SK-N-MC (cell line): ENCODE measurements around the gene VPS41.

Source experiments
- DNase-seq: peaks from one replicate; pipeline ENCODE4 v3.0.0-alpha.2; 2011; ENCODE audit warnings: low read depth, low spot score
- H3K27ac ChIP-seq: fragments of 200-600 bp; sonication (generic); 2 replicates; pipeline ENCODE4 v1.5.1; 2016; ENCODE audit warnings: mixed run types
- H3K36me3 ChIP-seq: fragments of 200-600 bp; sonication (generic); 2 replicates; pipeline ENCODE4 v1.6.1; 2017; ENCODE audit warnings: antibody characterized with exemption, low read length, mixed read lengths; ENCODE audit not compliant: insufficient read depth
- H3K4me3 ChIP-seq: fragments of 200-600 bp; sonication (generic); 2 replicates; pipeline ENCODE4 v1.5.1; 2016
- H3K9ac ChIP-seq: fragments of 200-600 bp; sonication (generic); 2 replicates; pipeline ENCODE4 v1.8.0; 2017; ENCODE audit warnings: mixed run types, mixed read lengths; ENCODE audit not compliant: insufficient read length
- H3K9me3 ChIP-seq: fragments of 200-600 bp; sonication (generic); 2 replicates; pipeline ENCODE4 v1.6.1; 2017; ENCODE audit warnings: low read depth, mild to moderate bottlenecking, antibody characterized with exemption, low read length, moderate library complexity, mixed read lengths
- EZH2 ChIP-seq: fragments of 200-600 bp; sonication (generic); IDR thresholded peaks from one replicate; pipeline ENCODE4 v1.6.1; 2017; ENCODE audit warnings: antibody characterized with exemption
- FOXP2 ChIP-seq: optimal IDR thresholded peaks from 2 replicates; pipeline ENCODE3; 2011; ENCODE audit warnings: mild to moderate bottlenecking, moderate library complexity; ENCODE audit not compliant: insufficient read depth; ENCODE audit errors: extremely low read length, control extremely low read depth
- POLR2AphosphoS5 ChIP-seq: IDR thresholded peaks from 2 replicates; pipeline ENCODE4 v1.6.1; 2012; ENCODE audit warnings: mild to moderate bottlenecking, low read depth, low read length, borderline replicate concordance

Gene VPS41

GRCh38 chr7:38677981-38678697, 230.9 kb downstream of the VPS41 start:
- DNase-seq: no peak
- Histone ChIP-seq H3K27ac (no peak overlapping the region), H3K9me3 (no peaks in the 10 kb centered on the region), H3K9ac (no peak overlapping the region), H3K36me3 (no peaks in the 10 kb centered on the region), H3K4me3 (no peak overlapping the region)
- TF ChIP-seq POLR2AphosphoS5 (no peak), EZH2 (no peak), FOXP2 (no peak)

GRCh38 chr7:38675494-38676106, 233.4 kb downstream of the VPS41 start:
- DNase-seq: no peak
- no peaks in the 10 kb centered on the region for H3K9me3 ChIP-seq
- no peak overlapping the region for H3K4me3 ChIP-seq
- TF ChIP-seq POLR2AphosphoS5 (no peak), EZH2 (no peak), FOXP2 (no peak)
- H3K9ac ChIP-seq: no peak overlapping the region
- no peaks in the 10 kb centered on the region for H3K36me3 ChIP-seq
- H3K27ac ChIP-seq: no peak overlapping the region

- no peak overlapping the region for H3K27ac ChIP-seq
- TF ChIP-seq FOXP2 (no peak), EZH2 (no peak), POLR2AphosphoS5 (no peak)
Observed at GRCh38 chr7:38674513-38674912, 234.5 kb downstream of the VPS41 start.

GRCh38 chr7:38673795-38674194, 235.2 kb downstream of the VPS41 start:
- Histone ChIP-seq H3K9ac (no peak overlapping the region), H3K27ac (no peak overlapping the region), H3K9me3 (no peaks in the 10 kb centered on the region), H3K36me3 (no peaks in the 10 kb centered on the region), H3K4me3 (no peak overlapping the region)
- no peak for TF ChIP-seq FOXP2
- no peak for TF ChIP-seq POLR2AphosphoS5
- TF ChIP-seq EZH2: no peak
- no peak for DNase-seq

More at GRCh38 chr7:38674513-38674912, 234.5 kb downstream of the VPS41 start:
- Histone ChIP-seq H3K36me3 (no peaks in the 10 kb centered on the region), H3K9me3 (no peaks in the 10 kb centered on the region), H3K4me3 (no peak overlapping the region), H3K9ac (no peak overlapping the region)
- DNase-seq: no peak
